ENCODE measurements around the gene KANSL1L.

KANSL1L gene

DNA sequence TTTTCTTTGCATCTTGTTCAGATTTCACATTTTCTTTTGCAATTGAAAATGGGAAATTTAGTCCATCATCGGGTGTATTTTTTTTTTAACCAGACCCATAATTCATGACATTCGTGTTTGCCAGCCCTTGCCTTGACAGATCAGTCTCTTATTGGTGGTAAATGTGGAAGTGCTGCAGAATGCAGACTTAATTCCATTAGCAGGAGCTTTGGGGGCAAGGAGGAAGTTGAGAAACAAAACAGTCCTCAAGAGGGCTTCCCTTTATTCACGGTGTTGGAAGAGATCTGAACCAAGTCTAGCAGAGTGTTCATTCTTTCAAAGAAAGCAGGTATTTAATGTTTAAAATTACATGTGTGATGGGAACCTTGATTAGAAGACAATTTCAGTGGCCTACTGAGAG, 185.3 kb downstream of the KANSL1L start:
- in situ Hi-C loops (cut with MboI; ENCODE audit: low sequenced_read_pairs, unreplicated experiment) = no loop called here
- TF ChIP-seq, protein P1, sequence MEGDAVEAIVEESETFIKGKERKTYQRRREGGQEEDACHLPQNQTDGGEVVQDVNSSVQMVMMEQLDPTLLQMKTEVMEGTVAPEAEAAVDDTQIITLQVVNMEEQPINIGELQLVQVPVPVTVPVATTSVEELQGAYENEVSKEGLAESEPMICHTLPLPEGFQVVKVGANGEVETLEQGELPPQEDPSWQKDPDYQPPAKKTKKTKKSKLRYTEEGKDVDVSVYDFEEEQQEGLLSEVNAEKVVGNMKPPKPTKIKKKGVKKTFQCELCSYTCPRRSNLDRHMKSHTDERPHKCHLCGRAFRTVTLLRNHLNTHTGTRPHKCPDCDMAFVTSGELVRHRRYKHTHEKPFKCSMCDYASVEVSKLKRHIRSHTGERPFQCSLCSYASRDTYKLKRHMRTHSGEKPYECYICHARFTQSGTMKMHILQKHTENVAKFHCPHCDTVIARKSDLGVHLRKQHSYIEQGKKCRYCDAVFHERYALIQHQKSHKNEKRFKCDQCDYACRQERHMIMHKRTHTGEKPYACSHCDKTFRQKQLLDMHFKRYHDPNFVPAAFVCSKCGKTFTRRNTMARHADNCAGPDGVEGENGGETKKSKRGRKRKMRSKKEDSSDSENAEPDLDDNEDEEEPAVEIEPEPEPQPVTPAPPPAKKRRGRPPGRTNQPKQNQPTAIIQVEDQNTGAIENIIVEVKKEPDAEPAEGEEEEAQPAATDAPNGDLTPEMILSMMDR (IDR thresholded peaks at IDR 0.05; ENCODE audit: borderline replicate concordance, control extremely low read depth, extremely low read depth, insufficient read depth, missing control alignments) = no peak
- no peak for DNase-seq (ENCODE audit: low spot score)

DNA sequence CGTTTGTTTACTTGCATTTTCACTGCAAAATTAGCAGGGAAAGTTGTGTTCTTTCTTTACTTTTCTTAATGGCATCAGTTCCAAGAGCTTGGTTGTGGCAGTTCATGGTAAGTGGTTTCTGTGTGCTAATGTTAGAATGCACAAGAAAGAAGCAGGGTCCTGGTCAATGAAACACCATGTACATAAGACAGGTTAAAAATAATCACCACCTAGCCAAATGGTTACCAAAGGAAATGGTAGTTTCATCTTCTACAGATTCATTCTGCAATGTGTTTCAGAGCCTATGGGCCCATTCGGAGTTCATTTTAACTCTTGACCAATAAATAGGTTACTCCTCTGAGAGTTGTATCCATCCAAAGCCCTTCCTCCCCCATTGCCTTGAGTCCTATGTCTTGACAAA, 186.9 kb downstream of the KANSL1L start:
- TF ChIP-seq, protein P1 (IDR thresholded peaks at IDR 0.05; ENCODE audit: borderline replicate concordance, control extremely low read depth, extremely low read depth, insufficient read depth, missing control alignments) = no peak
- DNase-seq (ENCODE audit: low spot score) = no peak
- in situ Hi-C loops (cut with MboI; ENCODE audit: low sequenced_read_pairs, unreplicated experiment) = no loop called here

DNA sequence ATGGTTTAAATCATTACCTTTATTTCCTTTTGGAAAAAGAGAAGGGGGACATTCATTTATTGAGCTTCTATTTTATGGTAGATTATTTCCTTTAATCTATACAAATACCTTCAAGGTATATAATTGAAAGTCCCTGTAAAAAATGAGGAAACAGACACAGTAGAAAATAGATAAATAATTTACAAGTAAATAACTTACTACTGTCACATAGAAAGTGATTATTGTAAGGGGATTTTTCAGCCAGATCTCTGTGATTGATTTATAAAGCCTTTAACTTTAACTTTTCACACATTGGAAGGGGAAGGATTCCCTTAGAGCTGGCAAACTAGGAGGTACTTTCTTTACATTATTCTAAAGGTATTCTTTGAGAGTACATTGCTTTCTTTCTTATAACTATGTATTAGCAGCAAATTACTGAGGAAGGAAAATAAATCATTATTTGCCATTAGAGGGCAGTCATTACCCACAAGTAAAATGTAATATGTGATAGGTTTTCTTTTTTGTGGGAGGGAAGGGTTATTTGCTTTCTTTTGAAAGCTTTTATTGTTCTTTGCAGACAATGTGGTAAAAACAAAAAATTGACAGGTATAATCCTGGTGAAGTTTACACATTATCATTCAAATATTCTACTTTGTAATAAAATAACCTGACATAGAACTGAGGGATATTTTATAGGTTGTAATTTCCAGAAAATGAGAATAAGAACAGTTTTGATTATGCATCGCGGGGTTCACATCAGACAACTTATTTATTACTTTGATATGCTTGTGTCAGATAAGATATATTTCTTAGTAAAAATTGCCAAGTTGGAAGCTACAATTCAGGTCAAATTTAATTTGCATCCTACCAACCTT, 193.6 kb downstream of the KANSL1L start:
- in situ Hi-C loops (cut with MboI; ENCODE audit: low sequenced_read_pairs, unreplicated experiment) = loop anchor here (5.0 kb wide), 1 partner anchor 215 kb away; no protein-coding TSS in a partner anchor
- peak; percentile 47 for DNase-seq (ENCODE audit: low spot score)
- TF ChIP-seq, protein P1 (IDR thresholded peaks at IDR 0.05; ENCODE audit: borderline replicate concordance, control extremely low read depth, extremely low read depth, insufficient read depth, missing control alignments) = no peak

DNA sequence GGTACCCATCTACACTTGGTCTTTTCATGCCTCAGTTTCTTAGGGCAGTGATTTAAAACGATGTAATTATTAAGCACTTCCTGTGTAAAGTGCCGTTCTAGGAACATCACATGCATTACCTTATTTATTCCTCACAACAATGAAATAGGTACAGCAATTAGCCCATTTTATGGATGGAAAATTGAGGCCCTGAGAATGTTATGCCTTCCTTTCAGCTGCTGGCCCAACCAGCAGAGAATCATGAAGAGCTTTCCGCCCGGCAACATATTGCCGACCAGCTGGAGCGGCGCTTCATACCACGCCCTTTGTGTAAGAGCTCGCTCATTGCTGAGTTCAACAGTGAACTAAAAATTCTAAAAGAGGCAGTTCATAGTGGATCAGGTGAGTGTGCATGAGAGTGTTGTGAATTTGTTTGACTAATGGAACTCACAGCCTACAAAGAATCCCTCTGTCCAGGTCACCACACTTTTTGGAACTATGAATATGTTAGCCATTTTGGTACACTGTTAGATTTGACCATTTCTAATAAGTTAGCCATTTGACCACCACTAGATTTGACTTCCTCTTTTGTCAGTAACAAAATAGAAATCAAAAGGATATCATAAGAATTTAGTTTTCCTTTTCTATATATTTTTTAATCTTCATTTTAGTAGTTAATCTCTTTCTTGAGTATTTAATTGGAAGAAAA, 194.4 kb downstream of the KANSL1L start:
- in situ Hi-C loops (cut with MboI; ENCODE audit: low sequenced_read_pairs, unreplicated experiment) = loop anchor here (5.0 kb wide), 1 partner anchor 215 kb away; no protein-coding TSS in a partner anchor
- no peak for DNase-seq (ENCODE audit: low spot score)
- TF ChIP-seq, protein P1 (IDR thresholded peaks at IDR 0.05; ENCODE audit: borderline replicate concordance, control extremely low read depth, extremely low read depth, insufficient read depth, missing control alignments) = no peak

DNA sequence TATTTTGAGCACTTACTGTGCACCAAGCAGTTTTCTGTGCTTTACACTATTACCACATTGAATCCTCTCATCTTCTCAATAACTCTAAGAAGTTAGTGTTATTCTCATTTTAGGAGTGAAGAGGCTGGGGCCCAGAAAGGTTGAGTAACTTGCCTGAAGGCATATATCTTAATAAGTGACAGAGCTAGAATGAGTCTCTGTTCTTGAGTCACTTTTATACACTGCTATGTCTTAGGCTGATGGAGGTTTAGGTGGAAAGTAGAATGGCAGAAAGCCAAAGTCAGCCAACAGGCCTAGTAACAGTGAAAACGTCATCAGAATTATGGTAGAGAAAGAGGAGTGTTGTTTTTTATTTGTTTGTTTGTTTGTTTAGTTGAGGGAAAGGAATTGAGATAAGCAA, 196.6 kb downstream of the KANSL1L start:
- TF ChIP-seq, protein P1 (IDR thresholded peaks at IDR 0.05; ENCODE audit: borderline replicate concordance, control extremely low read depth, extremely low read depth, insufficient read depth, missing control alignments) = no peak
- no peak for DNase-seq (ENCODE audit: low spot score)
- in situ Hi-C loops (cut with MboI; ENCODE audit: low sequenced_read_pairs, unreplicated experiment) = no loop called here

DNA sequence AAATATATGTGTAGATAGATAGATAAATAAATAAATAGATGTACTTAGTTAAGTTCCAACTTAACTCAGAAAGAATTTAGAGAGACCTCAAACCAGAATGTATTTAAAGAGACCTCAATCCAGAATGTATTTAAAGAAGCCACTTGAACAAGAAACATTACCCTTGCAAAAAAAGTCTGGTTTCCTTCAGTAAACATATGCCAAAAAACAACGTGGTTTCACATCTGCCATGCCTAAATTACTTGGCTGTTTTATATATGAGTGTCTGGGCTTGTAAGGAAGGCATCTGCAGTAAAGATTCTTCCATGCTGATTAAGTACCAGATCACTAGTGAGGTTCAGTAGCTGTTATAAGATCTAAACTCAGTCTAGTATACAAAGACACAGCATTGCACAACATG, 197.9 kb downstream of the KANSL1L start:
- TF ChIP-seq, protein P1 (IDR thresholded peaks at IDR 0.05; ENCODE audit: borderline replicate concordance, control extremely low read depth, extremely low read depth, insufficient read depth, missing control alignments) = no peak
- in situ Hi-C loops (cut with MboI; ENCODE audit: low sequenced_read_pairs, unreplicated experiment) = no loop called here
- no peak for DNase-seq (ENCODE audit: low spot score)

All from GM13976 (cell line).